Measurements from ENCODE around the gene CHST11.

GRCh38 chr12:104469523-104469922 is 12.8 kb downstream of the CHST11 start:
- TF ChIP-seq CTCF (IDR thresholded peaks at IDR 0.05) (no peak), POLR2A (IDR thresholded peaks at IDR 0.05) (no peak)

Measured in breast epithelium (tissue), 3 donors.